NT2/D1 (cell line): ENCODE results near the gene MPO.

ENCODE experiments used
- SUZ12 ChIP-seq: IDR thresholded peaks from 2 replicates; pipeline ENCODE4 v1.6.1; 2011; ENCODE audit not compliant: insufficient read length, insufficient read depth; ENCODE audit errors: extremely low read depth
- YY1 ChIP-seq: IDR thresholded peaks from 2 replicates; pipeline ENCODE4 v1.6.1; 2011; ENCODE audit not compliant: insufficient read length, insufficient read depth

- TF ChIP-seq YY1, result no peak
- no peak for TF ChIP-seq SUZ12
Measured at GRCh38 chr17:58249270-58250133, 31.2 kb downstream of the MPO start.
